Tracheal epithelial cell (primary cell): Measurements from ENCODE around the gene OTOP1. TPM values are rescaled to one million over a fixed set of nuclear protein-coding genes. Genes with fewer than 3 reads are reported as not detected.

Source experiments
- total RNA-seq: library from RNA; depleted of rRNA; stranded (reverse); fragments of >200 nt; gene quantifications from 2 replicates; pipeline ENCODE4 v1.2.1, GENCODE V29; 2014

OTOP1 gene
- total RNA-seq, result not detected in 2 replicates

GRCh38 chr4:4226606-4227438 lies at the start of gene OTOP1:
Gene OTOP1, minus strand, starts transcription at chr4:4226929. Its CDS starts 65 bp downstream, at chr4:4226864.

GRCh38 chr4:4248029-4248884 lies 21.5 kb upstream of the OTOP1 start, which contains the start of gene TMEM128:
Gene TMEM128, minus strand, starts transcription at chr4:4248223. Its CDS starts 21 bp downstream, at chr4:4248202.

Other genes with a start within 250 kb of the OTOP1 start
- gene TMEM128, start 21.3 kb upstream of the OTOP1 start, total RNA-seq, result 14.2 and 19.6 TPM in 2 replicates
- 18.3 and 21.4 TPM in 2 replicates for gene LYAR, start 63.2 kb upstream of the OTOP1 start, total RNA-seq
- 3.8 and 5.1 TPM in 2 replicates for gene ZBTB49, start 63.3 kb upstream of the OTOP1 start, total RNA-seq
- gene NSG1, start 160.2 kb upstream of the OTOP1 start, total RNA-seq, result 2.6 and 23.9 TPM in 2 replicates